HG02588 (cell line): ENCODE results near the gene IPO4.
A peak's percentile ranks its signal among the peaks of the same experiment; 100 is the strongest.
"Not testable (repeated sequence)": the region's sequence is repeated elsewhere in the genome, so short reads cannot be mapped to it uniquely, and the experiment has no call there.

Experiments
- ATAC-seq: cut with Tn5 transposase; IDR thresholded peaks from one replicate; pipeline ENCODE4 v1.9.1; 2021; ENCODE audit warnings: mild to moderate bottlenecking, moderate library complexity; ENCODE audit not compliant: unreplicated experiment

Gene IPO4

GRCh38 chr14:24216345-24216699 is 27.7 kb upstream of the IPO4 start:
- ATAC-seq = no peak

DNA sequence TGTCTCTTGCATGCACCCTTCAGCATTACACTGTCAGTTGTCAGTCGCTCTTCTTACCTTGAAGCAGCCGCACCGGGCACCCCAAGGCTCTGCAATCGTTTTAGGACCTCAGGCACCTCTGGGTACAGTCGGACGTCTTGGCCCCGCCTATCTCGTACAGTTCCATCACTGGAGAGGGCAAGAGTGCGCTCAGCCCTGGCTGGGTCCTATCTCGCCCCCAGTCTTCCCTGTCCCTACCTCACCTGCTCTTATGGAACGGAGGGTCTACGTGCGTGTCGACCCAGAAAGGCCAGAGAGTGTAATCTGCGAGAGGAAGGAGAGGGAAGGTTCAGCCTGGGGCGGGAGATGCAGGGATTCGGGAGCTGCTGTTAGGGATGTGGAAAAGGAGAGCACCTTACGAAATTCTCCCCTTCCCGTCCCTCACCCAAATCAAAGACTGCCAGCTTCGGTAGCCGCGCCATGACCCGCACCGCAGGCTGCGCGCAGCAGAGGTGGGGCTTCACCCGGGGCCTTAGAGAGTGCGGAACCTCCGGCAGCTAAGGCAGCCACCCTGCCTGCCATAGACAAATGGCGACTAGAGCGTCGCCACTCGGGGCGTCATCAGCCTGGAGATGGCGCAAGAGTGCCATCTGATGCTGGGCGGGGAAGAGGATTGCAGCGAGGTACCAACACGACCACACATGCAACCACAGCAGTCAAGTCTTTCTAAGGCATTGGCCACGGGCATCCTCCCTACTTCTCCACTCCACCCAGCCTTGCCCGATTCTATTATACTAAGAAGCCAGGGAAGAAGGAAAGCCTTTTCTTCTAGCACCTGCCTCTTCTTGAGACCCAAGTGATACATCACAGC is 27.1 kb upstream of the IPO4 start, which contains the start of gene MDP1:
MDP1 (minus strand) TSS at position 572 of the 850 bp plus-strand sequence; CDS start at position 461, 111 bp downstream.
- ATAC-seq = peak; percentile 66

- no peak for ATAC-seq
Measured at GRCh38 chr14:24213866-24214662, 25.4 kb upstream of the IPO4 start.

GRCh38 chr14:24212924-24213865 is 24.6 kb upstream of the IPO4 start, which contains the start of gene CHMP4A:
Gene CHMP4A, minus strand, starts transcription at chr14:24213488. Its CDS starts 49 bp downstream, at chr14:24213439.
- peak; percentile 76 for ATAC-seq

DNA sequence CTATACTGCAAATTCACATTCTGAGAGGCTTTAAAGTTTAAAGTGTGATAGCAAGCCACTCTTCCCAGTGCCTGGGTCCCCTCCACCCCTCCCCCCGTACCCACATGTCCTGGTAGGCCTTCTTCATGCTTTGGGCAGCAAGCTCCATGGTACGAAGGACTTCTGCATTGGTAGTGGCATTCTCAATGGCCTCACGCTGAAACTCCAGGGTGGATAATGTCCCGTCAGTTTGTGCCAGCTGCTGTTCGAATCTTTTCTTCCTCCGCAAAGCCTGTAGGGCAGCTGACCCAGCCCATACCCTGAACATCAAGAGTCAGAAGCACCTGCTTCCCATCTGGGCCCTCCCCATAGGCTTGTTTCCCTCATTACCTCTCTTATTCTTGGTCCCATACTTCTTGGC is 22.7 kb upstream of the IPO4 start:
- ATAC-seq = no peak

DNA sequence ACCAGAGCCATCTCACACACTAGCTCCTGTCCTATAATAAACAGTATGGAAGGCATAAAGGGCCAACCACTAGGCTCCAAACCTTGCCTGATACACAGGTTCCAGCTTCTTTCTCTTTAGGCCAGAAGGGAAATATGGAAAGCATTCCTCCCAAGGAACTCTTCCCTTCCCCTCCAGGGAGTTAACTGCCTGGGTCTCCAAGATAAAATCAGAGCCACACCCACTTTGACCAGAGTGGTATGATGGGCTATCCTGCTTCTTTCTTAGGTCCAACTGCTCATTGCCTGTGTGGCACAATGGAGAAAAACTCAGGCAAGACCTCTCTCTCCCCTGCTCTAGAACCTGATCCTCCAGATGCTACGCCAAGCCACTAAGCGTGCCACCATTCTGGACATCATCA is 19.0 kb upstream of the IPO4 start:
- no peak for ATAC-seq

DNA sequence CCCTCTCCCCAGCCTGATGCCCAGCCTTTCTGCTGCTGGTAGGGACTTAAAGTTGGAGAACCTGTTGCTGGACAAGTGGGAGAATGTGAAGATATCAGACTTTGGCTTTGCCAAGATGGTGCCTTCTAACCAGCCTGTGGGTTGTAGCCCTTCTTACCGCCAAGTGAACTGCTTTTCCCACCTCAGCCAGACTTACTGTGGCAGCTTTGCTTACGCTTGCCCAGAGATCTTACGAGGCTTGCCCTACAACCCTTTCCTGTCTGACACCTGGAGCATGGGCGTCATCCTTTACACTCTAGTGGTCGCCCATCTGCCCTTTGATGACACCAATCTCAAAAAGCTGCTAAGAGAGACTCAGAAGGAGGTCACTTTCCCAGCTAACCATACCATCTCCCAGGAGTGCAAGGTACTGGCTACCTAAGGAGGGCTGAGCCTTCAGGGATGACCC is 18.5 kb upstream of the IPO4 start:
- no peak for ATAC-seq

- ATAC-seq = no peak
Measured at GRCh38 chr14:24206260-24207103, 17.9 kb upstream of the IPO4 start.

GRCh38 chr14:24204163-24205146 is 15.8 kb upstream of the IPO4 start:
- ATAC-seq = no peak

- not testable (repeated sequence) for ATAC-seq
Measured at GRCh38 chr14:24203249-24203886, 14.8 kb upstream of the IPO4 start.

DNA sequence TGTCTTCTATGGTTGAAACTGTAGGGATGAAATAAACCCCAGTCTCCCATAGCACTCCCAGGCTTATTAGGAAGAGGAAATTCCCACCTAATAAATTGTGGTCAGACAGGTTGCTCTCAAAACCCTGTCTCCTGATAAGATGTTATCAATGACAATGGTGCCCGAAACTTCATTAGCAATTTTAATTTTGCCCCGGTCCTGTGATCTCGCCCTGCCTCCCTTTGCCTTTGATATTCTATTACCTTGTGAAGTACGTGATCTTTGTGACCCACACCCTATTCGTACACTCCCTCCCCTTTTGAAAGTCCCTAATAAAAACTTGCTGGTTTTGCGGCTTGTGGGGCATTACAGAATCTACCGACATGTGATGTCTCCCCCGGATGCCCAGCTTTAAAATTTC is 13.9 kb upstream of the IPO4 start:
- not testable (repeated sequence) for ATAC-seq

GRCh38 chr14:24198814-24199524 is 10.4 kb upstream of the IPO4 start:
- ATAC-seq = no peak

DNA sequence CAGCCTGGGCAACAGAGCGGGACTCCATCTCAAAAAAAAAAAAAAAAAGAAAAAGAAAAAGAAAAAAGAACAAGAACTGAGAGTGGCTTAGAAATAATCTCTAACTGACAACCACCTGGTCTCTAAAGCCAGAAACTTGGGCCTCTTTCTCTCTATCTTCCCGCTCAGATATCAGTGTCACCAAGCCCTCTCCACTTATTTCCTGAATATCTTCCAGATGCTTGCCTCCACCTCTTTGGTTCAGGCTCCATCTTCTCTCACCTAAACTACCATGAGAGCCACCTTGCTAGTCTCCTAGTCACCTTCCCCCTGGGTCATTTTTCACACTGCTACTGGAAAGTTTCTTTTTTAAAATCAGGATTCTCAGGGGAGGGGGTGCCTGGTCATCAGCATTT is 8.4 kb upstream of the IPO4 start:
- no peak for ATAC-seq

GRCh38 chr14:24196071-24197055 is 7.7 kb upstream of the IPO4 start:
- peak; percentile 15 for ATAC-seq

DNA sequence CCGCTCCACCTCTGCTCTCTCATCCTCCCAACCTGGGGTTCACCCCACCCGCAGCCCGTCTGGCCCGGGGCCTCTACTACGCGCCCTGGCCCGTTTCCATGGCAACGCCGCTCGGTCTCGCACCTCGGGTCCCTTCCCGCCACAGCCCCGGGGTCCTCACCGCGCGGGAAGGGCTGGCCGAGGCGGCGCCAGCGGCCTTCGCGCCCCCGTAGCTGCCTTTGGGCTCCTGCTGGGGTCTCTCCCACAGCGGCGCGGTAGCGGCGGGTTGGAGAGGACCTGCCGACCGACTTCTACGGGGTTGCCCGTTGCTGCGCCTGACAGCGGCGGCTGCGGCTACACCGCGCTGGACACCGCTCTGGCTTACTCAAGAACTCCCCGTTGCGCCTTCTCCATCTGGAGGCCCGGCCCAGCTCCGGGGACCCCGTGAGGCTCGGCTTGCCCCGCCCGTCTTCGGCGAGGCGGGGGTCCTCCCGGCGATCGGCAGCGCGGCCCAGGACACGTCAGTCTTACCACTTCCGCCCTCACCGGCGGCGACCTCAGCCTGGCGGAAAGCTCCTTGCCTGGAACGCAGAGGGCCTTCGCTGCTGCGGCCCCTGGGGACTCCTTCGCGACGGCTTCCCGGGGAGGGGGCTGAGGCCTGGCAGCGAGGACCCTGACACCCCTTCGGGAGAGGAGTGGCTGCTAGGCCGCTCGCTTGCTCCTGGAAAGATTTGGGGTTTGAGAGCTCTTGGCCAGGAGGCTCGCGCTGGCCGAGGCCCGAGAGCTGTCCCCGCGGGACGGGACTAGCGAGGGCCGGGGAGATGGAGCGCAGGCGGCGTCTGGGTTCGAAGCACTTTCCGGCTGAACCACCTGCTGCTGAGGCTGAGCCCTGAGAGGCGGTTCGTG is 6.8 kb upstream of the IPO4 start, which contains the start of gene TM9SF1:
TM9SF1 (minus strand) TSS at position 256 of the 885 bp plus-strand sequence. CDS start 422 bp downstream, outside the sequence.
- peak; percentile 78 for ATAC-seq
